CD4-positive, alpha-beta T cell treated with Interleukin-1 beta for 1 hour (primary cell): ENCODE measurements around the gene CHRNB4.

ENCODE experiments used
- DNase-seq, 2 donors: peaks; one replicate each; pipeline ENCODE4 v3.0.0-alpha.2; 2020 to 2022

Gene CHRNB4

GRCh38 chr15:78668987-78669386 is 28.0 kb upstream of the CHRNB4 start:
- DNase-seq, result no peak

DNA sequence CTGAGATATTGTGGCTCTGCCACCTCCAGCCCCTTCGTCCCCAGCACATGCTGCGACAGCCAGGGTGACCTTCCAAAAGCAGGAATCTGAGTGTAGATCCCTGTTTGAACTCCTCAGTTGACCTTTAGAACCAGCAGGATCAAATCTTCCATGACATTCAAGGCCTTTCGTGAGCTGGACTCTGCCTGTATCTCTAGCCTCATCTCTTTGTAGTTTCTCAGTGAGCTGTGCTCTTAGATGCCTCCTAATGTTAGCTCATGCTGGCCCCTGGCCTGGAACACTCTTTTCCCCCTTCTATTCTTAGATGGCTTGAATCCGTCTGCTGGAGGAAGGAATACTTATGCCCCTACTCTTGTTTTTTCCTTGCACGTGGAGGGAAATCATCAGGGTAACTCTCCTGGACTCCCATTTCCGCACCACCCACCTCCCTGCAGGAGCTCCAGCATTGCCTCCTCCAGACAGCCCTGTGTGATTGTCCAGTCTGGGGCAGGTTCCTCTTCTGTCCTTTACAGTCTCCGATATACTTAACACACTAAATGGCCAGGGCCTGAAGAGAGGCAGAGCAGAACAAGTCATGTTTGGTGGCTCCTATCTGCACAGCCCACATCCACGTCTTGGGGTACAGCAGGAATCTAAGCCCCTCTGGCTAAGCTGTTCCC is 26.7 kb upstream of the CHRNB4 start:
- no peak for DNase-seq

- no peak for DNase-seq
Observed at GRCh38 chr15:78666010-78666409, 25.0 kb upstream of the CHRNB4 start.

GRCh38 chr15:78663703-78664102 is 22.7 kb upstream of the CHRNB4 start:
- no peak for DNase-seq

- DNase-seq, result no peak
Observed at GRCh38 chr15:78662028-78662427, 21.0 kb upstream of the CHRNB4 start.

DNA sequence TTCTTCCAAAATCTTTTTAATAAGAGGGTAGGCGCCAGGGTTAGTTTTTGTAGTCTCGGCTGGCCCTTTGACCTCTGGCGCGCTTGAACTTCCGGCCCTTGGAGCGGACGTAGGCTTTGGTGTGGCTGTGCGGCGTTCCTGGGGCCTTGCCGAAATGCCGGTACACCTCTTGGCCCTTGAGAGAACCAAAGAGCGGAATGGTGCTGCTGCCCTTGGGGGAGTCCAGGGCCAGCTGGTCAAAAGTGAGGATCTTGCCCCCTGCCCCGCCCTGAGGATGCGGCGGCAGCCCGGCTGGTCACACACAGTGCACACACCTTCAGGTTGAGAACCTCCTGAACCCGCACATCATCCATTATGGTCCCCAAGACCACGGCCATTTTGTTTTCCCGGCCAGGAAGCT is 20.0 kb upstream of the CHRNB4 start:
- DNase-seq, result no peak

GRCh38 chr15:78660584-78660983 is 19.6 kb upstream of the CHRNB4 start:
- no peak for DNase-seq

- DNase-seq, result no peak
Observed at GRCh38 chr15:78658823-78659222, 17.8 kb upstream of the CHRNB4 start.

GRCh38 chr15:78654272-78654671 is 13.3 kb upstream of the CHRNB4 start:
- DNase-seq, result no peak

DNA sequence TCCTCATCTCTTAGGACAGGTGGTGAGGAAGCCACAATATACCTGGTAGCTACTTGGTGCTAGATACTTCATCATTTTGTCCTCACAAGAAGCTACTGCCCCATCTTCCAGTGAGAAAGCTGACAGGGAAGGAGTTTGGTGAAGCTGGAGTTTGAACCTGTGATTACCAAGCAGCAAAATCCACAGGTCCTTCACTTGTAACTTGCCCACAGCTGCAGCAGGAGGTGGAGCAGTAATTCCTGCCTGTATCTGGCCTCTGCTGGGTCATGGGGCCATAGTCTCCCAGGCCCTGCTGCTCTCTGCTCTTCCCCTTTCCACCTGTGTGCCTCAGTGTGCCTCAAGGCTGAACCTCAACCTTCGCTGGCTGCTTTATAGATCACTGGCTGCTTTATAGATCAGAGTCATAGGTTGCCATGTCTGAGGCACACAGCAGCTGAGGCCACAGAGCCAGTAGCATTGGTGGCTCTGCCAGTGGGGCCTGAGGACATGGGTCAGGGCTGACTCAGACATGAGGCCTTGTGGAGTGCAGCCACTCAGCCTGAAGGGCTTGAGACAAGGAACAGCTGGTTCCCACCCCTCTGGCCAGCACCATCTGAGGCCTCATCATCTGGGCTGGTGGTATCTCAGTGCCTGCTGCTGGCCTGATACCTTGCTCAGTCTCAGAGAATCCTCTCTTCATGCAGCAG is 11.1 kb upstream of the CHRNB4 start:
- DNase-seq, result no peak

- DNase-seq, result no peak
Observed at GRCh38 chr15:78651007-78651406, 10.0 kb upstream of the CHRNB4 start.

DNA sequence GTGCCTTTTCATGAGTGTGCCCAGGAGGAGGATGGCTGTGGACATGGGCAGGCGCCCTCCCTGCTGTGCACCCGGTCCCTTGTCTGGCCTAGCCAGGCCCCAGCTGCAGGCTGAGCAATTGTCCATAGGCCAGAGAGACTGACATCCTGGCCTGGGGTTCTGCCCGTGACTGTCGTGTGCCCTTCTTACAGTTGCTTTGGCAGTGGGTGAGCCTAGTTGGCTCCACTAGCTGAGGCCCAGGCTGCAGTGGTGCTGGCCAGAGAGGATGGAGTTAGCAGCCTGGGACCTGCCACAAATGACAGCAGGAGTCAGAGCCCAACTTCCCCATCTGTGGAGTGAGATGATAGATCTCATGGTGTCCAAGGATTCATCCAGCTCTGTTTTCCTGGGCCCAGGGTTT is 9.0 kb upstream of the CHRNB4 start:
- DNase-seq, result no peak

GRCh38 chr15:78645009-78645408 is 4.0 kb upstream of the CHRNB4 start:
- no peak for DNase-seq

DNA sequence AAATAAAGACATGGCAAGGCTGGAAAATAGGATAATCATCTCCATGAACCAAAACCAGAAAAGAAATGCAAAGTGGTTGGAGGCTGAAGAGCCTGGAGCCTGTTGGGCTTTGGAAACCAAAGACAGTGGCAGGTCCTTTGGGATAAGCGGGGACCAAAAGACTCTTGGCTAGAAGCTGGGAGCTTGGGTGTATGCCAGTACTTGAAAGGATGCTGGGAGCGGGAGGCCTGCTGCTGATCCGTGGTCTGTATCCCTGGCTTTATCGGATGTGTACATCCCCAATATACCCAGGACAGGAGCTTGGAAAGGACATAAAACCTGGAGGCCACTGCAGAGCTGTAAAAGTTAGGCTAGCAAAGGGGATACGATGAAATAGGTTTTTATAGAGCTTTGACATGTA is 1.3 kb upstream of the CHRNB4 start:
- DNase-seq, result no peak

DNA sequence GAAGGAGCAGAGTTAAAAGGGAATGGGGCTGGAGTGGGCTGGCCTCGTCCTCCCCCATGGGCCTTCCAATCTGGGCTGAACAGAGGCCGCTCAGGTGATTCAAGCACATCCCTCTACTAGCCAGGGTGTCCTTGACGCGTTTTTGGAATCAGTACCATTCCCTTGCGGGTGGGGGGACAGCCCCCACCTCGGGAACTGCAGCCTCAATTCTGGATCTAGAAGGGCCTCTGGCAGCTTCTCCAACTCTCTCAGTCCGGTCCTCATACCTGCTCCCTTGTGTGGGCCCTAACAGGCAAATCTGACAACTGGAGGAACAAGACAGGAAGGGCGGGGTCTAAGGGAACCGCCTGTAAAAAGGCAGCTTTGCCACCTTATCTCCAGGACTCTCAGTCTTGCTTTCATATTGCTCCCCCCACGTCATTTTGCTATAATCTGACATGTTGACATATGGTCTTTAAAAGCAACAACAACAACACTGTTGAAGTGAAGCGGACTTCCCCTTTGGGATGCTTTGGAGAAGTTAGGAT is 802 bp upstream of the CHRNB4 start:
- DNase-seq, result no peak

DNA sequence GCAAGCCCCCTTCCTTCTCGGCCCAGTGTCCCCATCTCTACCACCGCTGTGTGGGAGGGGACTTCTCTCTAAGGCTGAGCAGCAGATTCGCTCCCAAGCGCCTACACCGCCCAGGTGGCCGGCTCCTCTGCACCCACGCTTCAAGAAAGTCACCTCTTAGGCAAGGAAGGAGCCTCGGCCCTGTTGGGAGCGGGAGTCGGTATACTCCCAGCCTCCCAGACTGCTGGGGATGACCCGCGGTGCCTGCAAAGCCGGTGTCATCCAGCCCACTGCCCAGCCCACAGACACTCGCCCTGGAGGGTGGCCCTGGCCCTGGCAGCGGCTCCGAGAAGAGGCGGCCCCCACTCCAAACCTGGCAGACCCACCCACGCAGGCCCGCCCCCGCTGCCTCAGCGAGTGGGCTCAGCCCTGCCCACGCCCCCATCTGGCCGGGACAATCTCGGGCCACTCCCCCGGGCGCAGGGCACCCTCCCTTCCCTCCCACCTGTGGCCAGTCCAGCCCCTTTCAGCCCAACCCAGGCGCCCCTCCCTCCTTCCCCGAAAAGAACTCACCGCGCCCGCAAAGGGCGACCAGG is 396 bp downstream of the CHRNB4 start:
- no peak for DNase-seq

- peak; percentile 13 to 37 for DNase-seq
Observed at GRCh38 chr15:78638658-78639314, 2.2 kb downstream of the CHRNB4 start.

DNA sequence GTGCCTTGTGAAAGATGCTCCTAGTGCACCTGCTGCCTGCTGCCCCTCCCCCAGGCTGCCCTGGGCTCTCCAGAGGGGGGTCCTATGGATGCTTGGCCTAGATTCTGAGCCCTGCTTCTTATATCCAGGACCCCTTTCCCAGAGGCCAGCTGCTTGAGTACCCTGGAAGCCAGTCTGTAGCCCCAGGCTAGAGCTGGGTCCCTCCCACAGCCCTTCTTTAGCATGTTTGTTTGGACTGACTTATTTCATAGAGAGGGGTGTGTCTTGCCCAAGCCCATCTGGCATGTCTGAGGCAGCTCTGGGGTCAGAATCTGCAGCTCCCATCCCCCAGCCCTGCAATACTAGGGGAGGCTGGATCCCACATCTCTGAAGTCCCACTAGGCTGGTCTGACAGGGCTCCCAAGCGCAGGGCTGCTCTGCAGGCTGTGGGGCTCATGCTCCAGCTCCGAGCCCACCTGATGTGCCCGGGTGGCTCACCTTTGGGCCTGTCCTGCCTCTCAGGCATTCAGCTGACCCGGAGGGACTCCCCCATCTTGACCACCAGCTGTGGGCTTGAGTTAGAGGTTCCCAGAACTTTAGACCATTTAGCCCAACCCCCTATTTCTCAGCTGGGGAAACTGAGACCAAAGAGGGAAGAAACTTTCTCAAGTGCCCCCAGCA is 3.1 kb downstream of the CHRNB4 start:
- no peak for DNase-seq

DNA sequence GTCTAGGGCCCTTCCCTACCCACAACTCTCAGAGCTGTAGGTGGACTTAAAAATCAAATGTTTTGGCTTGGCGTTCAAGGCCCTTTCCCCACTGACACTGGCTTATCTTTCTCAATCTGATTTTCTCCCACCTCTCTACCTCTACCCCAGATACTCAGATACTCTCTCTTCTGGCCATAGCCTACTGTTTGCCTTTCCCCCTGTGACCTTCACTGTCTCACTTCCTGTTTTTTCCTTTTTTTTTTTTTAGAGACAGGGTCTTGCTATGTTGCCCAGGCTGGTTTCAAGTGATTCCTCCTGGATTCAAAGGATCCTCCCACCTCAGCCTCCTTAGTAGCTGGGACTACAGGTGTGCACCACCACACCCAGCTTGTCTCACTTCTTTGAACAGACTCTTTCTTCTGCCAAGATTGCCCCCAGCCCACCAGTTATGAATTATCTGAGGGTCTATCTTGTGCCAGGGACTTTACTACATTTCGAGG is 4.6 kb downstream of the CHRNB4 start:
- DNase-seq, result no peak

GRCh38 chr15:78635346-78635745 is 5.7 kb downstream of the CHRNB4 start:
- no peak for DNase-seq

- no peak for DNase-seq
Observed at GRCh38 chr15:78634210-78635145, 6.5 kb downstream of the CHRNB4 start.

DNA sequence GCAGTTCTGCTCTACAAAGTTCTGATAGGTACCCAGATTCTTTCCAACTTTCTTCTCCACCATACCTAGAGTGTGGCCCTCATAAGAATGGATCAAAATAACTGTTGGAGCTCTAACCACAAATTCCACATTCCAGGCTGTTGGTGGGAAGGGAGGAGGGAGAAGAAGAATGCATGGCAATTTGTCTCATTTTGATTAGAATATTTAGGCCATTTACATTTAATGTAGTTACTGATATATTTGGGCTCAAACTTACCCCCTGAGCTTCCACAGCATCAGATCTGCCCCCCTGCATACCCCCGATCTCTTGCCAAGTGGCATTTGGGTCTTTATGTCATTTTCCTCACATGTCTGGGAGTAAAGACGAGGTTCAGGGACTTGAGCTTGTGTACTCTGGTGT is 7.7 kb downstream of the CHRNB4 start:
- no peak for DNase-seq
